ENCODE data around the gene BTBD19. TPM values are rescaled to one million over a fixed set of nuclear protein-coding genes. Genes with fewer than 3 reads are reported as not detected.
"Not testable (repeated sequence)": the region's sequence is repeated elsewhere in the genome, so short reads cannot be mapped to it uniquely, and the experiment has no call there.

BTBD19 gene
- polyA plus RNA-seq, 1 donor, result 13.0 TPM

DNA sequence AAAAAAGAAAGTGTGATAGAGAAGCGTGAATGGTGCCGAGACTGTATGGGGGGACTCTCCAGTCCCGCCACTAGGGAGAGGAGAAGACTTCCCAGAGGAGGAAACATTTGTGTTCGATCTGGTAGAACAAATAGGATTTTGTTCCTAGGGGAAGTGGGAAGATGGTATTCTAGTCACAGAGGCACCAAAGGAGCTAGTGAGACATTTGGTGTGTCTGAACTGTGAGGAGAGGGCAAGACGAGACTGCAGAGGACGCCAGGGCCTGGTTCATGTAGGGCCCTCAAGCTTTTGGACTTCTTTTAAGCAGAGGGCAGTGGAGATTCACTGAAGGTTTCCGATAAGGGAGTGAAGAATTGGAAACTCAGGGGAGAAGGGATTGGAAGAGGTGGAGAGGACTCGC, 2.9 kb downstream of the BTBD19 start:
- Histone ChIP-seq H3K36me3 (ENCODE audit: control insufficient read depth, insufficient read depth, low read length) (peaks cover 5% of the 10 kb centered on the region), H3K27ac (ENCODE audit: low read length) (no peak overlapping the region), H3K27me3 (ENCODE audit: control insufficient read depth, insufficient read depth, low read length) (no peaks in the 10 kb centered on the region), H3K4me3 (ENCODE audit: low read length) (no peak overlapping the region), H3K4me1 (ENCODE audit: control insufficient read depth, insufficient read depth, low read length) (peaks cover 52% of the 10 kb centered on the region), H3K9me3 (ENCODE audit: control insufficient read depth, low read depth, low read length) (no peaks in the 10 kb centered on the region)
- DNase-seq, result no peak
- 90% methylated on average over 2 of the region's 8 CpGs for WGBS (ENCODE audit: insufficient coverage, low lambda C conversion rate)

DNA sequence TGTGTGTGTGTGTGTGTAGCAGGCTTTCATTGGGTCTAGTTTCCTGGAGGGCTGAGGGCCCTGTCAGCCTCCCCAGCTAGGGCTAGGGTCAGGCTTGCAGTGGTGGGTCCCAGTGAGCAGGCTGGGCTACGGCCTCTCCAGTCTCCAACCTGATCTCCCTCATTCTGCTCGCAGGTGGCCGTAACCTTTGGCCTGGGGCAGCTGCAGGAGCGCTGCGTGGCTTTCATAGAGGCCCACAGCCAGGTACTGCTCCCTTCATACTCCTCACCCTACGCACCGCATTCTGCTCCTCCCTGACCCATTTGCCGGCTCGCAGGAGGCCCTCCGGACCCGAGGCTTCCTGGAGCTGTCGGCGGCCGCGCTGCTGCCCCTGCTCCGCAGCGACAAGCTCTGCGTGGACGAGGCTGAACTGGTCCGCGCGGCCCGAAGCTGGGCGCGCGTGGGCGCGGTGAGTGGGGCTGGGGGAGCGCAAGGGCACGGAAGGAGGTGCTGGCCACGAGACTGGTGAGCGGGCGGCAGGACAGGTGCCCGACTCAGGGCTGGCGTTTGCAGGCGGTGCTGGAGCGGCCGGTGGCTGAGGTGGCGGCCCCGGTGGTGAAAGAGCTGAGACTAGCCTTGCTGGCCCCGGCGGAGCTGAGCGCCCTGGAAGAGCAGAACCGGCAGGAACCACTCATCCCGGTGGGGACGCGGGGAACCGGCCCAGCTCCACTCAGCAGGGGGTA, 4.7 kb downstream of the BTBD19 start:
- peak in 1 of 2 donors; percentile 59 for DNase-seq
- no peaks in the 10 kb centered on the region for H3K9me3 ChIP-seq (ENCODE audit: control insufficient read depth, low read depth, low read length)
- H3K27me3 ChIP-seq (ENCODE audit: control insufficient read depth, insufficient read depth, low read length), result no peaks in the 10 kb centered on the region
- H3K4me3 ChIP-seq (ENCODE audit: low read length), result peak overlapping the region; percentile 55
- H3K36me3 ChIP-seq (ENCODE audit: control insufficient read depth, insufficient read depth, low read length), result no peaks in the 10 kb centered on the region
- peaks cover 36% of the 10 kb centered on the region for H3K4me1 ChIP-seq (ENCODE audit: control insufficient read depth, insufficient read depth, low read length)
- peak overlapping the region; percentile 79 for H3K27ac ChIP-seq (ENCODE audit: low read length)
- no CpG with 5 or more reads among the region's 48 CpGs for WGBS (ENCODE audit: insufficient coverage, low lambda C conversion rate)

DNA sequence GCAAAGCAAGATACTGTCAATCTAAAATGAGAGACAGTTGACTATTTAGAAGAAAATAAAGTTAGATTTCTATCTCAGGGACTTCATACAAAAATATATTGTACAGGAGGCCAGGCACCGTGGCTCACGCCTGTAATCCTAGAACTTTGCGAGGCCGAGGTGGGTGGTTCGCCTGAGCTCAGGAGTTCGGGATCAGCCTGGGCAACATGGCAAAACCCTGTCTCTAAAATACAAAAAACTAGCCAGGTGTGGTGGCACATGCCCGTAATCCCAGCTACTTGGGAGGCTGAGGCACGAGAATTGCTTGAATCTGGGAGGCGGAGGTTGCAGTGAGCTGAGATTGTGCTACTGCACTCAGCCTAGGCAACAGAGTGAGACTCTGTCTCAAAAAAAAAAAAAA, 7.6 kb downstream of the BTBD19 start:
- not testable (repeated sequence) for H3K27ac ChIP-seq (ENCODE audit: low read length)

DNA sequence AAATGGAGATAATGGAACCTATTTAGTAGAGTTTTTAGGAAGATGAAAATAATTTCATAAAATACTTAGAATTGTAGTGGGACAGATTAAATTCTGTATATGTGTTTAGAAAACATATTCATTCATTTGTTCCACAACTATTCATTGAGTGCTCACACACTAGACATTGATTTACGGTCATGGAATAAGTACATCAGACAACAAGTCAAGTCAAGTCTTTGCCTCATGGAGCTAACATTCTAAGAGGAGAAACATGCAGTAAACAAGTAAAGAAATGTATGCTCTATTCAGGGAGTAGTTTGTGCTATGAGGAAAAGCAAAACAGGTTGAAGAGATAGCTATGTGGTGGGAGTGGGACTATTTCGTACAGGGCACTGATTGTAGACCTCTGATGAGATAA, 9.0 kb downstream of the BTBD19 start:
- no CpG with 5 or more reads among the region's 2 CpGs for WGBS (ENCODE audit: insufficient coverage, low lambda C conversion rate)
- no peaks in the 10 kb centered on the region for H3K27me3 ChIP-seq (ENCODE audit: control insufficient read depth, insufficient read depth, low read length)

More for the DNA sequence above, 7.6 kb downstream of the BTBD19 start:
- no CpG with 5 or more reads among the region's 9 CpGs for WGBS (ENCODE audit: insufficient coverage, low lambda C conversion rate)
- H3K36me3 ChIP-seq (ENCODE audit: control insufficient read depth, insufficient read depth, low read length); H3K27me3 ChIP-seq (ENCODE audit: control insufficient read depth, insufficient read depth, low read length); H3K4me3 ChIP-seq (ENCODE audit: low read length); DNase-seq; H3K9me3 ChIP-seq (ENCODE audit: control insufficient read depth, low read depth, low read length): not testable (repeated sequence)
- peaks cover 17% of the 10 kb centered on the region for H3K4me1 ChIP-seq (ENCODE audit: control insufficient read depth, insufficient read depth, low read length)

DNA sequence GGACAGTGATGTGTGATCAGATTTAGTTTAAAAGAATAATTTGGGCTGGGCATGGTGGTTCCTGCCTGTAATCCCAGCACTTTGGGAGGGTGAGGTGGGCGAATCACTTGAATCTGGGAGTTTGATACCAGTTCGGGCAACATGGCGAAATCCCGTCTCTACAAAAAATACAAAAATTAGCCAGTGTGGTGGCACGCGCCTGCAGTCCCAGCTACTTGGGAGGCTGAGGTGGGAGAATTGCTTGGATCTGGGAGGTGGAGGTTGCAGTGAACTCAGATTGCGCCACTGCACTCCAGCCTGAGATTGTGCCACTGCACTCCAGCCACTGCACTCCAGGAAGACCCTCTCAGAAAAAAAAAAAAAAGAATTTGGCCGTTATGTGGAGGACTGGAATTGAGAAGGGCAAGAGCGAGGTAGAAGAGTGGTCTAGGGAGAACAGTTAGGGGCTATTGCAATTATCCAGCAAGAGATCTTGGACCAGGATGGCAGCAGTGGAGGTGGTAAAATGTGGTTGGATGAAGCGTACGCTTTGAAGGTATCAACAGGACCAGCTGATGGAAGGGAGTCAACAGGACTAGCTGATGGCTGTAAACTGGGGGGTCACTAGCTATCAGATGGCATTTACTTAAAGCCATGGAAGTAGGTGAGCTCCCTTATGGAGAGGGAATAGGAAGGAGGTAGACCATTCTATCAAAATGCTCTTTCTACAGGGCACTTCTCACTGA, 9.6 kb downstream of the BTBD19 start:
- Histone ChIP-seq H3K9me3 (ENCODE audit: control insufficient read depth, low read depth, low read length) (no peaks in the 10 kb centered on the region), H3K4me3 (ENCODE audit: low read length) (no peak overlapping the region), H3K36me3 (ENCODE audit: control insufficient read depth, insufficient read depth, low read length) (no peaks in the 10 kb centered on the region), H3K27me3 (ENCODE audit: control insufficient read depth, insufficient read depth, low read length) (no peaks in the 10 kb centered on the region), H3K4me1 (ENCODE audit: control insufficient read depth, insufficient read depth, low read length) (peaks cover 12% of the 10 kb centered on the region), H3K27ac (ENCODE audit: low read length) (no peak overlapping the region)
- no peak for DNase-seq
- 88% methylated on average over 2 of the region's 11 CpGs for WGBS (ENCODE audit: insufficient coverage, low lambda C conversion rate)

More for the DNA sequence above, 9.0 kb downstream of the BTBD19 start:
- Histone ChIP-seq H3K27ac (ENCODE audit: low read length) (no peak overlapping the region), H3K4me3 (ENCODE audit: low read length) (no peak overlapping the region), H3K36me3 (ENCODE audit: control insufficient read depth, insufficient read depth, low read length) (no peaks in the 10 kb centered on the region), H3K9me3 (ENCODE audit: control insufficient read depth, low read depth, low read length) (no peaks in the 10 kb centered on the region), H3K4me1 (ENCODE audit: control insufficient read depth, insufficient read depth, low read length) (peaks cover 17% of the 10 kb centered on the region)
- no peak for DNase-seq

DNA sequence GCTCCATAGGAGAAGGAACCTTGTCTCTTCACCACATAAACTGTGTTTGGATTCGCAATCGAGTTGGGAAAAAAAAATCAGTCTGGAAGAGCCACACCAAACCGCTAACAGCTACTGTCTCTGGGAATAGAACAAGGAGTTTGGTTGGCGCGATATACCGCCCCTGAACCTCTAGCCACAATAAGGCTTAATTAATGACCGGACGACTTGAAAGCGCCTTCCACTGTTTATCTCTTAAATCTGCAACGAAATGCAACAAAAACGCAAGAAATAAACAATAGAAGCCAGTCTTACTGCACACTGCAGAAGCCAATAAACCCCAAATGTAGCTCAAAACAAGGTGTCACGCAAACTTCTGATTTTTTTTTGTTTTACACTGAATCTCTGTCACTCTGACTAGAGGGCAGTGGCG, 10.9 kb downstream of the BTBD19 start:
- H3K4me1 ChIP-seq (ENCODE audit: control insufficient read depth, insufficient read depth, low read length), result peaks cover 12% of the 10 kb centered on the region
- peak overlapping the region; percentile 56 for H3K4me3 ChIP-seq (ENCODE audit: low read length)

DNA sequence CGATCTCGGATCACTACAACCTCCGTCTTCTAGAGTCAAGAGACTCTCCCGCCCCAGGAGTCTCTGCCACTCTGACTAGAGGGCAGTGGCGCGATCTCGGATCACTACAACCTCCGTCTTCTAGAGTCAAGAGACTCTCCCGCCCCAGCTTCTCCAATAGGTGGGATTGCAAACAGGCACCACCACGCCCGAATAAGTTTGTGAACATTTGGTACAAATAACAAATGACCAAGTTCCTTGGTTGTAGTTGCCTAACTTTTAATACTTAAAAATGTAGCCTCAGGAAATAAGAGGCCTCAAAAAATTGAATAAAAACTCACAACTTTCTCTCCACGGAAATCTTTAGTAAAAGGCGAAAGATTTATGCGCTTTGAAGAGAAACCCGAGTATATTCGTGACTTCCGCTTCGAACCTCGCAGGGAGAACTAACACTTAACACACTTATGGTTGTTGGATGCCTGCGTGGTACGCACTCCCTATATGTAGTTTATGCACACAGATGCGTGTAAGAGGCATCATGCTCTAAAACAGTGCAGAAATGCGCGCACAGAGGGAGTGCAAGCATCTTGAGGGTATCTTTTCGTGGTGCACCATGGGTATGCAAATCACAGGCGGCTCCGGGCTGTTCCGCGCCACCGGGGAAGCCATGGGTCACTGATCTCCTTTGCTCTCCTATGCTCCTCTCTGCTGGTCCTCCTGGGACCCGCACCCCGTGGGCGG, 11.4 kb downstream of the BTBD19 start:
- Histone ChIP-seq H3K9me3 (ENCODE audit: control insufficient read depth, low read depth, low read length) (no peaks in the 10 kb centered on the region), H3K27ac (ENCODE audit: low read length) (peak overlapping the region; percentile 90), H3K4me1 (ENCODE audit: control insufficient read depth, insufficient read depth, low read length) (peaks cover 11% of the 10 kb centered on the region), H3K27me3 (ENCODE audit: control insufficient read depth, insufficient read depth, low read length) (no peaks in the 10 kb centered on the region), H3K36me3 (ENCODE audit: control insufficient read depth, insufficient read depth, low read length) (no peaks in the 10 kb centered on the region), H3K4me3 (ENCODE audit: low read length) (peak overlapping the region; percentile 56)
- peak; percentile 83 to 93 for DNase-seq
- 0% methylated on average over 2 of the region's 33 CpGs for WGBS (ENCODE audit: insufficient coverage, low lambda C conversion rate)

More for the DNA sequence above, 10.9 kb downstream of the BTBD19 start:
- H3K36me3 ChIP-seq (ENCODE audit: control insufficient read depth, insufficient read depth, low read length), result no peaks in the 10 kb centered on the region
- peak overlapping the region; percentile 90 for H3K27ac ChIP-seq (ENCODE audit: low read length)
- no peaks in the 10 kb centered on the region for H3K27me3 ChIP-seq (ENCODE audit: control insufficient read depth, insufficient read depth, low read length)
- WGBS (ENCODE audit: insufficient coverage, low lambda C conversion rate), result no CpG with 5 or more reads among the region's 13 CpGs
- no peak for DNase-seq
- H3K9me3 ChIP-seq (ENCODE audit: control insufficient read depth, low read depth, low read length), result no peaks in the 10 kb centered on the region

DNA sequence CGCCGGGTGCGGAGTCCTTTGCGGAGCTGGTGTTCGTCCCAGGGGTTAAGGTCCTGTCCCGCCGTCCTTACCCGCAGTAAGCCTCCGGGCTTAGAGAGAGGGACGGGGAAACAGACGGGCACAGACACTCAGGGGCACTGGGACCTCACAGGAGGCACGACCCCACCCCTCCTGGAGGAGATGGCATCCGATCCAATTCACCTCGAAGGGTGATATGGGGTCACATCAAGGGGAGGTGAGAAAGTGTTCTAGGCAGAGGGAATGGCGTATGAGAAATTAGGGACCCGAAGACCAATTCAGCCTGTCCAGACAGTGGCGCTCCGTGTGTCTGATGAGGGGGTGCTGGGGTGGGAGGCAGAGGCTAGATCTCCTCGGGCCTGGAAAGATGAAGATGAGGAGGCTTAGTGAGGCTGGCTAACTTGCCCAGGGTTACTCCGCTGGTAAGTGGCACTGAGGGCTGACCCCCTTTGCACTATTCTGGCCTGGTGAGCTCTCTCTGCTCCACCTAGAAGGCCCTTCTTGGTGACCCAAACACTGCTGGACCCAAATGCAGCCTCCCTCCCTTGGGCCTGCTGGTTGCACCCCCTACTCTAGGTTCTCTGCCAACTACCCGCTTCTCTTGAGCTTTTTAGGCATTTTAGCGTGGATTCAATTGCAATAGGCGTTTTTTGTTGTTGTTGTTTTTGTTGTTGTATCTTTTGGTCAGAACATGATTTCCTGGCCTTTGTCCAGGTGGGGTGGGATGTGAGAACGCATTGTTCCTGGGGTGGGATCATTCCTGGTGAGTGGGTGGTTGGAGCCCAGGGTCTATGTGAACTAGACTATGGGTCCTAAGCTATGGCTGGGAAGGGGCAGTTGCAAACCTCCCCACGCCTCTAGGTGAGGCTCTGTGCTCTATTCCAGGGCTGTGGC, 12.3 kb downstream of the BTBD19 start:
- peak overlapping the region; percentile 90 for H3K27ac ChIP-seq (ENCODE audit: low read length)
- WGBS (ENCODE audit: insufficient coverage, low lambda C conversion rate), result no CpG with 5 or more reads among the region's 25 CpGs
- DNase-seq, result no peak
- peaks cover 8% of the 10 kb centered on the region for H3K4me1 ChIP-seq (ENCODE audit: control insufficient read depth, insufficient read depth, low read length)
- no peaks in the 10 kb centered on the region for H3K9me3 ChIP-seq (ENCODE audit: control insufficient read depth, low read depth, low read length)
- H3K36me3 ChIP-seq (ENCODE audit: control insufficient read depth, insufficient read depth, low read length), result no peaks in the 10 kb centered on the region
- H3K4me3 ChIP-seq (ENCODE audit: low read length), result peak overlapping the region; percentile 56
- no peaks in the 10 kb centered on the region for H3K27me3 ChIP-seq (ENCODE audit: control insufficient read depth, insufficient read depth, low read length)

DNA sequence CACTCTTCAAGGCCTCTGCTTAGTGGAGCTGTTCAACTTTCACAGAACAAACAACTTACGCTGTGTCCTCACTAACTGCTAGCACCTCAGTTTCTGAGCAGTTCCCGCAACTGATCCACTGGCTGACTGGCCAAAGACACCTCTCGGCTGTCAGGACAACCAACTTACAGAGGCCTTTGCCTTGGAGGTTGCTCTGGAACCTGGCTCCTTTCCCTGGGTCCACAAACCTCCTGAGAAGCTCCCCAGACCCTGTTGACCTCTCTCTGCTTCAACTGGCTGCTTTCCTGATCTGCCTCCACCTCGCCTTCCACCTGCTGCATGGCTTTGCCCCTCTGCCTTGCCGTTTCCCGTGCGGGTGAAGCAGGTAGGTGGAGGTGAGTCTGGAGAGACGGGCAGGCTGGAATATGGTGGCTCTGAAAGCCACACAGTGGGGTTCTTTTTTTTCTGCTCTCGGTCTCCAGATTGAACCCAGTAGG, 13.0 kb downstream of the BTBD19 start:
- Histone ChIP-seq H3K36me3 (ENCODE audit: control insufficient read depth, insufficient read depth, low read length) (no peaks in the 10 kb centered on the region), H3K4me1 (ENCODE audit: control insufficient read depth, insufficient read depth, low read length) (peaks cover 14% of the 10 kb centered on the region), H3K4me3 (ENCODE audit: low read length) (no peak overlapping the region), H3K9me3 (ENCODE audit: control insufficient read depth, low read depth, low read length) (no peaks in the 10 kb centered on the region), H3K27me3 (ENCODE audit: control insufficient read depth, insufficient read depth, low read length) (no peaks in the 10 kb centered on the region), H3K27ac (ENCODE audit: low read length) (no peak overlapping the region)
- no peak for DNase-seq
- 80% methylated on average over 1 of the region's 9 CpGs for WGBS (ENCODE audit: insufficient coverage, low lambda C conversion rate)

Data from large intestine (tissue), 3 donors.